ENCODE data around the gene STK4. TPM values are rescaled to one million over a fixed set of nuclear protein-coding genes. Genes with fewer than 3 reads are reported as not detected.

The STK4 gene
- total and polyA plus RNA-seq, 2 of the 4 experiments (the other 2 are of a cell fraction) = 10.2 to 22.2 TPM

- POLR2A ChIA-PET (ENCODE audit: unreplicated experiment) = no interaction called here
- in situ Hi-C loops (cut with MboI; ENCODE audit: low sequenced_read_pairs) = loop anchor here (25.0 kb wide), 1 partner anchor 755 kb away; the partner anchor contains the start of genes DNTTIP1 and WFDC3
These were observed 66.5 kb downstream of the STK4 start for GRCh38 chr20:45032781-45033180.

More at GRCh38 chr20:45032781-45033180, 66.5 kb downstream of the STK4 start:
- Histone ChIP-seq H4K8ac (ENCODE audit: low read depth in 2 of 2, low read length in 2 of 2) (no peak overlapping the region), H2BK15ac (ENCODE audit: low read depth, low read length) (no peak overlapping the region), H2BK20ac (ENCODE audit: low read depth, low read length) (no peak overlapping the region), H3K4me1 (ENCODE audit: control insufficient read depth, insufficient read depth, low read length) (peaks cover 6% of the 10 kb centered on the region; the same call in 1 of the 2 replicates), H3K14ac (replicated peaks; ENCODE audit: low read depth, low read length) (no peak overlapping the region; the same call in 1 of the 2 replicates), H4K91ac (ENCODE audit: insufficient read depth, low read depth, low read length) (no peak overlapping the region), H3K18ac (ENCODE audit: low read depth, low read length) (no peak overlapping the region), H3K9me1 (ENCODE audit: insufficient read depth, low read length) (no peaks in the 10 kb centered on the region), H2BK120ac (ENCODE audit: low read depth, low read length) (no peak overlapping the region), H3K27me3 (ENCODE audit: control insufficient read depth, insufficient read depth, low read length) (no peaks in the 10 kb centered on the region), H3K23ac (ENCODE audit: low read depth, low read length) (no peak overlapping the region), H3K36me3 (ENCODE audit: control insufficient read depth, insufficient read depth, low read length) (peaks cover 2% of the 10 kb centered on the region; the same call in 1 of the 2 replicates), H3K4me2 (ENCODE audit: low read depth, low read length) (no peak overlapping the region), H3K9me3 (ENCODE audit: control insufficient read depth, insufficient read depth, low read length) (no peaks in the 10 kb centered on the region), H3K9ac (ENCODE audit: low read depth, low read length) (no peak overlapping the region), H2BK5ac (ENCODE audit: low read depth, low read length, poor library complexity, severe bottlenecking) (no peak overlapping the region), H2AFZ (replicated peaks; ENCODE audit: low read length, poor library complexity) (no peak overlapping the region), H3K79me1 (ENCODE audit: low read depth in 1 of 2, low read length in 2 of 2) (peaks cover 0 to 20% of the 10 kb centered on the region in 2 experiments; a peak in 2 of 4 replicates), H3K4ac (ENCODE audit: low read depth, low read length) (no peak overlapping the region), H4K5ac (ENCODE audit: low read depth, low read length) (no peak overlapping the region), H3K4me3 (ENCODE audit: insufficient read depth, low read depth, low read length) (no peak overlapping the region), H3K56ac (ENCODE audit: extremely low read depth, insufficient read depth, low read length) (no peak overlapping the region), H3K27ac (ENCODE audit: insufficient read depth, low read length) (no peak overlapping the region), H4K20me1 (ENCODE audit: insufficient read depth, low read length) (no peaks in the 10 kb centered on the region), H2AK9ac (replicated peaks; ENCODE audit: low read depth, low read length, poor library complexity) (no peak overlapping the region), H2AK5ac (ENCODE audit: low read depth, low read length) (no peak overlapping the region)
- TF ChIP-seq, protein P1, sequence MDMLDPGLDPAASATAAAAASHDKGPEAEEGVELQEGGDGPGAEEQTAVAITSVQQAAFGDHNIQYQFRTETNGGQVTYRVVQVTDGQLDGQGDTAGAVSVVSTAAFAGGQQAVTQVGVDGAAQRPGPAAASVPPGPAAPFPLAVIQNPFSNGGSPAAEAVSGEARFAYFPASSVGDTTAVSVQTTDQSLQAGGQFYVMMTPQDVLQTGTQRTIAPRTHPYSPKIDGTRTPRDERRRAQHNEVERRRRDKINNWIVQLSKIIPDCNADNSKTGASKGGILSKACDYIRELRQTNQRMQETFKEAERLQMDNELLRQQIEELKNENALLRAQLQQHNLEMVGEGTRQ (IDR thresholded peaks at IDR 0.05; ENCODE audit: low read depth, low read length) = no peak
- TF ChIP-seq SMC3 (IDR thresholded peaks at IDR 0.05; ENCODE audit: low read depth, low read length) = no peak
- TF ChIP-seq RFX5 (IDR thresholded peaks at IDR 0.05; ENCODE audit: low read depth, low read length) = no peak
- TF ChIP-seq CTCF (conservative IDR thresholded peaks at IDR 0.05; ENCODE audit: low read depth, low read length) = no peak
- no peak for TF ChIP-seq CHD1 (IDR thresholded peaks at IDR 0.05; ENCODE audit: low read depth, low read length)
- no peak for TF ChIP-seq FOS (IDR thresholded peaks at IDR 0.05; ENCODE audit: low read depth, low read length)
- TF ChIP-seq POLR2A (IDR thresholded peaks at IDR 0.05; ENCODE audit: low read depth, low read length) = no peak
- no peak for TF ChIP-seq MAZ (IDR thresholded peaks at IDR 0.05; ENCODE audit: borderline replicate concordance, low read depth, low read length)
- no peak for TF ChIP-seq CEBPB (IDR thresholded peaks at IDR 0.05; ENCODE audit: low read depth, low read length)
- TF ChIP-seq RCOR1 (IDR thresholded peaks at IDR 0.05; ENCODE audit: insufficient replicate concordance, low read length) = no peak
- no peak for TF ChIP-seq MXI1 (IDR thresholded peaks at IDR 0.05; ENCODE audit: borderline replicate concordance, low read depth, low read length)
- TF ChIP-seq NFE2L2 (IDR thresholded peaks at IDR 0.05; ENCODE audit: low read depth, low read length) = no peak
- no peak for TF ChIP-seq BHLHE40 (IDR thresholded peaks at IDR 0.05; ENCODE audit: low read depth, low read length)
- no peak for TF ChIP-seq MAFK (IDR thresholded peaks at IDR 0.05; ENCODE audit: low read depth, low read length)
- no peak for TF ChIP-seq RAD21 (IDR thresholded peaks at IDR 0.05; ENCODE audit: low read length)
- no peak for TF ChIP-seq ELK1 (IDR thresholded peaks at IDR 0.05; ENCODE audit: borderline replicate concordance, low read depth, low read length)
- DNase-seq = no peak
- intact Hi-C loops (cut with micrococcal nuclease) (no loop called here), dilution Hi-C loops (cut with HindIII; ENCODE audit: low sequenced_read_pairs, unreplicated experiment) (no loop called here)
- BruUV-seq (replicated peaks) = no TSS peak
- no CpG with 5 or more reads among the region's 3 CpGs for WGBS, 2 experiments (ENCODE audit: extremely low coverage in 2 of 2, insufficient read length in 1 of 2)
- CTCF ChIA-PET = no interaction called here
- no peak for ATAC-seq (ENCODE audit: low read depth)
